ENCODE results near the gene TIGD1. TPM values are rescaled to one million over a fixed set of nuclear protein-coding genes. Genes with fewer than 3 reads are reported as not detected.

Gene TIGD1
- total and polyA plus RNA-seq, 2 of the 13 experiments (the other 11 are each of a cell fraction or from before 2014, with no cell fraction given) = 3.5 to 9.5 TPM

DNA sequence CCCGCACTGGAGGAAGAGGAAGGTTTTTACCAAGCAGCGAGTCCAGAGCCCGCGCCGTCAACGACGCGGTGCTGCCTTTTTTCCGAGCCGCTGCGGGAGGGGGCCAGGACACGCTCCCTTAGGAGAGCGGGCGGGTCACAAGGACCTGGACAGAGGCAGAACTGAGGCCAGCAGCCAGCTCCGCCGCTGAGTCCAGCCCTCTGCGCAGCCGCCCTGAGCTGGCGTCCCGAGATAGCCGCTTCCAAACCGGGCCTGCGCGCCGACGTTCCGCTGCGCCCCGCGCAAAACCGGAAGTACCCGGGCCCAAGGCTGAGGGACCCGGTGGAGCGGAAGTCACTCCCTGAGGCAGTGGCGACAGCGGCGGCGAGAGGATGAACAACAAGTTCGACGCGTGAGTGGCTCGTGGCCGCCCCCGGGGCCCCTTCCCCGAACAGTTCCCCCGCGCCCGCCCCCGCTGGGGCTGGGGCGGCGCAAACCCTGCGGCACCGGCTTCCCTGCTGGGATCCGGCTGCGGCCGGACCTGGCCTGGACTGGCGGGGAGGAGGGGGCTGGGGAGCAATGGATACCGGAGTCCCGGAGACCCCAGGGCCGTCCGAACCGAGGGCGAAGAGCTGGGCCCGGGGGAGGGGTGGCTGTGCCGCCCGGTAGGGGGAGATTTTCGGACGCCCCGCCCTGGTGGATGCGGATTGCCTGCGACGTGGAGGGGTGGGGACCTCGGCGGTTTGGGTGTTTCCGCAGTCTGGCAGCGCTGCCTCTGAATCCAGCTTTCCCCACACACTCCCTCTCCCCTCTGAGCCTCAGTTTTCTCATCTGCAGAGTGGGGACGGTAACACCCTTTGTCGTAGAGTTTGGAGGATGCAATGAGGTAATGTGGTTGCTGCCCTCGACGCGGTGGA, at the start of gene TIGD1, which contains the start of gene EIF4E2 (continued):
- TF ChIP-seq, protein P1, sequence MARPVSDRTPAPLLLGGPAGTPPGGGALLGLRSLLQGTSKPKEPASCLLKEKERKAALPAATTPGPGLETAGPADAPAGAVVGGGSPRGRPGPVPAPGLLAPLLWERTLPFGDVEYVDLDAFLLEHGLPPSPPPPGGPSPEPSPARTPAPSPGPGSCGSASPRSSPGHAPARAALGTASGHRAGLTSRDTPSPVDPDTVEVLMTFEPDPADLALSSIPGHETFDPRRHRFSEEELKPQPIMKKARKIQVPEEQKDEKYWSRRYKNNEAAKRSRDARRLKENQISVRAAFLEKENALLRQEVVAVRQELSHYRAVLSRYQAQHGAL (CRISPR knock-in tag; IDR thresholded peaks at IDR 0.05; ENCODE audit: not compliant biosample characterization) = peak; percentile 95
- TF ChIP-seq ZBTB21 (CRISPR knock-in tag; IDR thresholded peaks at IDR 0.05) (peak; percentile 55; the same call in 1 of the 2 replicates), ZNF496 (CRISPR knock-in tag; IDR thresholded peaks at IDR 0.05; ENCODE audit: insufficient replicate concordance) (no peak), ZSCAN31 (CRISPR knock-in tag; IDR thresholded peaks at IDR 0.05; ENCODE audit: low read depth) (peak; percentile 100), ZNF614 (CRISPR knock-in tag; IDR thresholded peaks at IDR 0.05; ENCODE audit: borderline replicate concordance) (peak; percentile 99; the same call in 1 of the 2 replicates), SNRNP70 (IDR thresholded peaks at IDR 0.05; ENCODE audit: low read depth, low read length) (no peak), NONO (IDR thresholded peaks at IDR 0.05) (no peak), NONO (CRISPR knock-in tag; conservative IDR thresholded peaks at IDR 0.05) (peak; percentile 100), ZNF350 (CRISPR knock-in tag; IDR thresholded peaks at IDR 0.05; ENCODE audit: borderline replicate concordance, low read depth) (peak; percentile 99), PRPF4 (IDR thresholded peaks at IDR 0.05; ENCODE audit: low read depth, low read length, poor library complexity, severe bottlenecking) (no peak), ZNF850 (CRISPR knock-in tag; conservative IDR thresholded peaks at IDR 0.05) (0 out of 2 replicates have a peak, but pooled peaks have one; percentile 42), ZNF558 (CRISPR knock-in tag; IDR thresholded peaks at IDR 0.05; ENCODE audit: borderline replicate concordance) (peak; percentile 99), MXI1 (IDR thresholded peaks at IDR 0.05; ENCODE audit: borderline replicate concordance, low read depth, low read length) (peak; percentile 91; the same call in 1 of the 3 replicates), TOPORS (CRISPR knock-in tag; IDR thresholded peaks at IDR 0.05) (peak; percentile 99), IKZF1 (IDR thresholded peaks at IDR 0.05) (no peak)
- TF ChIP-seq, protein P2, sequence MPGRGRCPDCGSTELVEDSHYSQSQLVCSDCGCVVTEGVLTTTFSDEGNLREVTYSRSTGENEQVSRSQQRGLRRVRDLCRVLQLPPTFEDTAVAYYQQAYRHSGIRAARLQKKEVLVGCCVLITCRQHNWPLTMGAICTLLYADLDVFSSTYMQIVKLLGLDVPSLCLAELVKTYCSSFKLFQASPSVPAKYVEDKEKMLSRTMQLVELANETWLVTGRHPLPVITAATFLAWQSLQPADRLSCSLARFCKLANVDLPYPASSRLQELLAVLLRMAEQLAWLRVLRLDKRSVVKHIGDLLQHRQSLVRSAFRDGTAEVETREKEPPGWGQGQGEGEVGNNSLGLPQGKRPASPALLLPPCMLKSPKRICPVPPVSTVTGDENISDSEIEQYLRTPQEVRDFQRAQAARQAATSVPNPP (CRISPR knock-in tag; IDR thresholded peaks at IDR 0.05) = peak; percentile 99
- TF ChIP-seq, protein P3, sequence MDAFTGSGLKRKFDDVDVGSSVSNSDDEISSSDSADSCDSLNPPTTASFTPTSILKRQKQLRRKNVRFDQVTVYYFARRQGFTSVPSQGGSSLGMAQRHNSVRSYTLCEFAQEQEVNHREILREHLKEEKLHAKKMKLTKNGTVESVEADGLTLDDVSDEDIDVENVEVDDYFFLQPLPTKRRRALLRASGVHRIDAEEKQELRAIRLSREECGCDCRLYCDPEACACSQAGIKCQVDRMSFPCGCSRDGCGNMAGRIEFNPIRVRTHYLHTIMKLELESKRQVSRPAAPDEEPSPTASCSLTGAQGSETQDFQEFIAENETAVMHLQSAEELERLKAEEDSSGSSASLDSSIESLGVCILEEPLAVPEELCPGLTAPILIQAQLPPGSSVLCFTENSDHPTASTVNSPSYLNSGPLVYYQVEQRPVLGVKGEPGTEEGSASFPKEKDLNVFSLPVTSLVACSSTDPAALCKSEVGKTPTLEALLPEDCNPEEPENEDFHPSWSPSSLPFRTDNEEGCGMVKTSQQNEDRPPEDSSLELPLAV (CRISPR knock-in tag; conservative IDR thresholded peaks at IDR 0.05; ENCODE audit: low read depth) = peak; percentile 85; the same call in 1 of the 2 replicates
- TF ChIP-seq, protein P4, sequence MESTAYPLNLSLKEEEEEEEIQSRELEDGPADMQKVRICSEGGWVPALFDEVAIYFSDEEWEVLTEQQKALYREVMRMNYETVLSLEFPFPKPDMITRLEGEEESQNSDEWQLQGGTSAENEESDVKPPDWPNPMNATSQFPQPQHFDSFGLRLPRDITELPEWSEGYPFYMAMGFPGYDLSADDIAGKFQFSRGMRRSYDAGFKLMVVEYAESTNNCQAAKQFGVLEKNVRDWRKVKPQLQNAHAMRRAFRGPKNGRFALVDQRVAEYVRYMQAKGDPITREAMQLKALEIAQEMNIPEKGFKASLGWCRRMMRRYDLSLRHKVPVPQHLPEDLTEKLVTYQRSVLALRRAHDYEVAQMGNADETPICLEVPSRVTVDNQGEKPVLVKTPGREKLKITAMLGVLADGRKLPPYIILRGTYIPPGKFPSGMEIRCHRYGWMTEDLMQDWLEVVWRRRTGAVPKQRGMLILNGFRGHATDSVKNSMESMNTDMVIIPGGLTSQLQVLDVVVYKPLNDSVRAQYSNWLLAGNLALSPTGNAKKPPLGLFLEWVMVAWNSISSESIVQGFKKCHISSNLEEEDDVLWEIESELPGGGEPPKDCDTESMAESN (CRISPR knock-in tag; conservative IDR thresholded peaks at IDR 0.05) = peak; percentile 98
- TF ChIP-seq, protein P5, sequence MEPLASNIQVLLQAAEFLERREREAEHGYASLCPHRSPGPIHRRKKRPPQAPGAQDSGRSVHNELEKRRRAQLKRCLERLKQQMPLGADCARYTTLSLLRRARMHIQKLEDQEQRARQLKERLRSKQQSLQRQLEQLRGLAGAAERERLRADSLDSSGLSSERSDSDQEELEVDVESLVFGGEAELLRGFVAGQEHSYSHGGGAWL (CRISPR knock-in tag; IDR thresholded peaks at IDR 0.05) = peak; percentile 99
- TF ChIP-seq, protein P6, sequence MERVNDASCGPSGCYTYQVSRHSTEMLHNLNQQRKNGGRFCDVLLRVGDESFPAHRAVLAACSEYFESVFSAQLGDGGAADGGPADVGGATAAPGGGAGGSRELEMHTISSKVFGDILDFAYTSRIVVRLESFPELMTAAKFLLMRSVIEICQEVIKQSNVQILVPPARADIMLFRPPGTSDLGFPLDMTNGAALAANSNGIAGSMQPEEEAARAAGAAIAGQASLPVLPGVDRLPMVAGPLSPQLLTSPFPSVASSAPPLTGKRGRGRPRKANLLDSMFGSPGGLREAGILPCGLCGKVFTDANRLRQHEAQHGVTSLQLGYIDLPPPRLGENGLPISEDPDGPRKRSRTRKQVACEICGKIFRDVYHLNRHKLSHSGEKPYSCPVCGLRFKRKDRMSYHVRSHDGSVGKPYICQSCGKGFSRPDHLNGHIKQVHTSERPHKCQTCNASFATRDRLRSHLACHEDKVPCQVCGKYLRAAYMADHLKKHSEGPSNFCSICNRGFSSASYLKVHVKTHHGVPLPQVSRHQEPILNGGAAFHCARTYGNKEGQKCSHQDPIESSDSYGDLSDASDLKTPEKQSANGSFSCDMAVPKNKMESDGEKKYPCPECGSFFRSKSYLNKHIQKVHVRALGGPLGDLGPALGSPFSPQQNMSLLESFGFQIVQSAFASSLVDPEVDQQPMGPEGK (CRISPR knock-in tag; IDR thresholded peaks at IDR 0.05) = peak; percentile 99
